ENCODE results near the gene KRT31. TPM values are rescaled to one million over a fixed set of nuclear protein-coding genes. Genes with fewer than 3 reads are reported as not detected.

Gene KRT31
- total and polyA plus RNA-seq, 2 of the 13 experiments (the other 11 are each of a cell fraction or from before 2014, with no cell fraction given), result 0.05 TPM; not detected in 1

DNA sequence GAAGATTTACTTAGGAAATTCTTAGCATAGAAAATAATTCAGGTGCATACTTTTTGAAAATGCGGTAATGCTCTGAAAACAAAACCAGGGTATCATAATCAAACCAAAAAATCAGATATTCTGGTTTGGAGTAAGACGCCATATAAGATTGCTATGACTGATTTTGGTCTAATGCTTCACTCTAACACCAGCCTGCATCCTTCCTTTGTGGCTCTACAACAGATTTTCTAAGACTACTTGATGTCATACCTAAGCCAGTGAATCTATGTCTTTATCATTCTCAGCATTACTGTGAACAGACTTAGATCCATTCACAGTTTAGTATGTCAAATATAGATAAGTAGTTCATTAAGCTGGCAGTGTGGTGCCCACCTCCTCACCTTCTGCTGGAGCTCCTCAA, 28.4 kb downstream of the KRT31 start:
- BruUV-seq (replicated peaks), result no TSS peak
- no peaks in the 10 kb centered on the region for H3K79me2 ChIP-seq (ENCODE audit: insufficient read depth, low read length)
- no peak for ATAC-seq
- no peak overlapping the region for H3K4me2 ChIP-seq (ENCODE audit: low read depth, low read length)
- no peak for DNase-seq (ENCODE audit: low spot score)
- FAIRE-seq, result no peak
- no peaks in the 10 kb centered on the region for H3K4me1 ChIP-seq (ENCODE audit: insufficient read depth, low read length)
- H2AFZ ChIP-seq (ENCODE audit: low read length), result no peak overlapping the region
- H3K9me3 ChIP-seq (ENCODE audit: low read length), result no peaks in the 10 kb centered on the region
- POLR2A ChIA-PET, result no interaction called here
- H3K27me3 ChIP-seq (ENCODE audit: control insufficient read depth in 1 of 2, insufficient read depth in 2 of 2, low read length in 2 of 2), result 0 out of 5 replicates have a peak, but pooled peaks cover 0 to 4% of the 10 kb centered on the region in 2 experiments
- H3K4me3 ChIP-seq (replicated peaks in 1 of 3; ENCODE audit: insufficient read depth in 1 of 3, low read depth in 2 of 3, low read length in 3 of 3), result no peak overlapping the region
- no peak overlapping the region for H3K27ac ChIP-seq (ENCODE audit: extremely low read length, insufficient read depth, low read length)
- no peaks in the 10 kb centered on the region for H3K36me3 ChIP-seq (replicated peaks in 1 of 2; ENCODE audit: control insufficient read depth in 1 of 2, insufficient read depth in 2 of 2, low read length in 2 of 2)
- in situ Hi-C loops (cut with HindIII; ENCODE audit: extremely low pct_ligation_motif_present, low pct_unique_long_range_greater_than_20kb), result no loop called here
- 31% methylated on average over 2 of the region's 2 CpGs for WGBS (ENCODE audit: low lambda C conversion rate)
- intact Hi-C loops (cut with micrococcal nuclease; ENCODE audit: unreplicated experiment), result no loop called here
- H3K9ac ChIP-seq (ENCODE audit: insufficient read depth, low read depth, low read length), result no peak overlapping the region
- no peaks in the 10 kb centered on the region for H4K20me1 ChIP-seq (ENCODE audit: insufficient read depth, low read length)
- CTCF ChIA-PET (ENCODE audit: low intra/inter-chr PET ratio, low total read pairs), result no interaction called here
- no peak for TF ChIP-seq HOXD1 (CRISPR knock-in tag; IDR thresholded peaks at IDR 0.05)
- no peak for TF ChIP-seq SOX13 (IDR thresholded peaks at IDR 0.05)
- TF ChIP-seq SOX13 (CRISPR knock-in tag; conservative IDR thresholded peaks at IDR 0.05 in 1 of 2, IDR thresholded peaks at IDR 0.05 in 1 of 2), result no peak
- TF ChIP-seq DNMT1 (CRISPR knock-in tag; IDR thresholded peaks at IDR 0.05), result no peak
- TF ChIP-seq CSRNP1 (CRISPR knock-in tag; IDR thresholded peaks at IDR 0.05), result no peak
- TF ChIP-seq NFRKB (IDR thresholded peaks at IDR 0.05), result no peak
- no peak for TF ChIP-seq IKZF5 (CRISPR knock-in tag; IDR thresholded peaks at IDR 0.05)
- TF ChIP-seq ZNF766 (CRISPR knock-in tag; IDR thresholded peaks at IDR 0.05; ENCODE audit: borderline replicate concordance), result no peak
- no peak for TF ChIP-seq AKNA (CRISPR knock-in tag; IDR thresholded peaks at IDR 0.05; ENCODE audit: borderline replicate concordance)
- no peak for TF ChIP-seq ZNF280D (CRISPR knock-in tag; IDR thresholded peaks at IDR 0.05)
- no peak for TF ChIP-seq KLF16 (CRISPR knock-in tag; IDR thresholded peaks at IDR 0.05)
